ENCODE data around the gene MMP24.

The MMP24 gene

DNA sequence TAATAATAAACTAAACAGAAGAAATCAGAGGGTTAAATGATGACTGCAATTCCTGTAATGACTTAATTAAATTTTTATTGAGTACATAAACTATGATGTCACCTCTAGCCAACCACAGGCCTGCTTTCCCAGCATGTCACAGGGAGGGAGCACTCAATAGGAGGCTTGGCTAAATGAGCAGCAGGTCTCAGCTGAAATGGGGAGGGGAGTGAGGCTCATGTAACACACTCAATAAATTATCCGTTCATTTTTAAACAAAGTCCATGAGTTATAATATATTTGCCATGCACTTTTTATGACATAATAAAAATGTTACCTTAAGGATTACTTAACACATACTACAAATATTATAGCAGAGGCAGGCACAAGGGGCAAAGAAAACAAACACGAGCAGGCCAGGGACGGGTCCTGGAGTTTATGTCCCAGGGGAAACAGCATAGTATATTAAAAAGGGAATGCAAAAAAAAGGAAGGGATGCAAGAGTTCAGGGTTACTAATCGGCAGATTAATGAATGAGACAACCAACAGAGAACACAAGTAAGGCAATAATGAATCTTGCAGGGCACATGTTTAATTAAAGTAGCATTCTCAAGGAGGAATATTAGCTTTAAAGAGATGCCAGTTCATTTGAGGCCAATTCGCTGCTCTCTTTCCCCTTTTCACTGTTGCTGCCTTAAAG lies 92.8 kb downstream of the MMP24 start:
- Histone ChIP-seq H3K4me3 (no peak overlapping the region), H3K9ac (no peak overlapping the region), H3K27me3 (no peaks in the 10 kb centered on the region), H4K20me1 (no peaks in the 10 kb centered on the region), H3K4me1 (no peaks in the 10 kb centered on the region; the same call in 1 of the 2 replicates), H3K4me2 (no peak overlapping the region), H3K9me3 (no peaks in the 10 kb centered on the region), H3K36me3 (peaks cover 33% of the 10 kb centered on the region), H3K27ac (no peak overlapping the region)
- no peak for TF ChIP-seq Cebpa-rat (IDR thresholded peaks at IDR 0.05)

GRCh38 chr20:35319871-35320197 lies 93.3 kb downstream of the MMP24 start:
- no peak overlapping the region for H3K27ac ChIP-seq
- H3K36me3 ChIP-seq, result peaks cover 30% of the 10 kb centered on the region; the same call in 1 of the 2 replicates
- no peak for TF ChIP-seq Cebpa-rat (IDR thresholded peaks at IDR 0.05)
- H4K20me1 ChIP-seq, result no peaks in the 10 kb centered on the region
- H3K4me1 ChIP-seq, result no peaks in the 10 kb centered on the region; the same call in 1 of the 2 replicates
- no peak overlapping the region for H3K9ac ChIP-seq
- no peaks in the 10 kb centered on the region for H3K27me3 ChIP-seq
- no peak overlapping the region for H3K4me2 ChIP-seq
- no peak overlapping the region for H3K4me3 ChIP-seq
- no peaks in the 10 kb centered on the region for H3K9me3 ChIP-seq

DNA sequence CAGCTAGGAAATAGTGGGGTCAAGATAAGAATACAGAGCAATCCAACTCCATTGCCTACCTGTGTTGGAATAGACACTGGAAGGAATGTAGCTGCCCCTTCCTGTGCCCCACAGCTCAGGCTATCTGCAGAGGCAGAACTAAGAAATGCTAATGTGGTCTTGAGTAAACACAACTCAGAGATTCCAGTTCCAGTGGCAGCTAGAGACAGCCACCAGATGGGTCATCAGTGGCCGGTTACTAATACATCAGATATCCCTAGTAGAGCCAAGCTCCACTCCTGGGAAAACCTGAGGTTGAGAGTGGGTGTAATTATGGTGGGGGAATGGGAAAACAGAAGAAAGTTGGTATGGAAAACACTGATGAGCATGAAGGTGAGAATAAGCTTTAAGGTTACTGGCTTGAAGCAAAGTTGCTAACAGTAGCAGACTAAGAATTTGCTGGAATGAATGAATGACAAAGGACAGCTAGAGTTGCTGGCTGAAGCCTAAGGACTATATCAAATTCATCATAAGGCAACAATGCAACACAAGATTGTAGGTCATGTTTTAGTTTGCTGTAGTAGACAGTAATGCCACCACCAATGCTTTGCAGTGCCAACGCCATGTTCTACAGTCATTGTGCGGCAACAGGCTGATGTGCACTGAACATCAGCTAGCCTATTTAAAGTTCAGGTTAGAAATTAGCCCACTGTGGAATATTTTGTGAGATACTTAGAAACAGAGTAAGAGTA lies 94.1 kb downstream of the MMP24 start:
- H4K20me1 ChIP-seq, result no peaks in the 10 kb centered on the region
- TF ChIP-seq Cebpa-rat (IDR thresholded peaks at IDR 0.05), result no peak
- H3K36me3 ChIP-seq, result peaks cover 28% of the 10 kb centered on the region; the same call in 1 of the 2 replicates
- no peaks in the 10 kb centered on the region for H3K27me3 ChIP-seq
- H3K4me2 ChIP-seq, result no peak overlapping the region
- H3K9ac ChIP-seq, result no peak overlapping the region
- no peaks in the 10 kb centered on the region; the same call in 1 of the 2 replicates for H3K4me1 ChIP-seq
- no peaks in the 10 kb centered on the region for H3K9me3 ChIP-seq
- H3K4me3 ChIP-seq, result no peak overlapping the region
- H3K27ac ChIP-seq, result no peak overlapping the region

GRCh38 chr20:35325401-35325800 lies 98.9 kb downstream of the MMP24 start:
- no peak overlapping the region for H3K27ac ChIP-seq
- no peak overlapping the region for H3K4me2 ChIP-seq
- H3K4me1 ChIP-seq, result no peaks in the 10 kb centered on the region

DNA sequence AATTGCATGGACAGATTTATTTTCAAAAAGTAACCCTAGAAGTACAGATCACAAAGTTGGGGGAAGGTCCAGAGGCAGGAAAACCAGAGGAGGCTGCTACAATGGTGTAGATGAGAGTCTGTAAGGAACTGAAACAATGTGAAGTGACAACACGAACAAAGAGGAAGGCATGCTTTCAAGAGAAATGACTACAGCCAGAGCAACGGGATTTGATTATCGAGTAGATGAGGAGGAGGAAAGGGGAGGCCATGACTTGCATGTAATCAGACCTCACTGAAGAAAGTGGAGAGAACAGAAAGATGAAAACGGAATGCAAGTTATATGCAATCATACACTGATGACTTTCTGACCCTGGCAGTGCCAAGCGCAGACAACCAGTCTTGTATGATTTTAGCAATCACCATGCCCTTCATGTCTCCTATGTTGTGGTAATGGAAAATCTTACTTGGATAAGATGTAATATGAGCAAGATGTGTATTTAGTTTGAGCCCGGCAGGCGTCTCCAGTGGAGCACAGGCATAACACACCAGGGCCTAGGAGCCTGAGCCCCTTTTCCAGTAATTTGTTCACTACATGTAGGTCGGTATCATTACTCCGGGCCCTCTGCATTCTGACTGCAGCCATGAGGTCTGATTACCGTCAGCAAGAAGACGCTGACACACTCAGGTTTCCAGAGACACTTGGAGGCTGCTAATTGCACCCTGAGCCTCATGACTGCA lies 99.7 kb downstream of the MMP24 start:
- Histone ChIP-seq H3K9me3 (no peaks in the 10 kb centered on the region), H4K20me1 (no peaks in the 10 kb centered on the region), H3K4me3 (no peak overlapping the region), H3K4me2 (no peak overlapping the region), H3K36me3 (peaks cover 35% of the 10 kb centered on the region), H3K4me1 (no peaks in the 10 kb centered on the region), H3K9ac (no peak overlapping the region), H3K27me3 (no peaks in the 10 kb centered on the region), H3K27ac (no peak overlapping the region)
- no peak for TF ChIP-seq Cebpa-rat (IDR thresholded peaks at IDR 0.05)

More at GRCh38 chr20:35325401-35325800, 98.9 kb downstream of the MMP24 start:
- no peak overlapping the region for H3K9ac ChIP-seq
- H3K36me3 ChIP-seq, result peaks cover 36% of the 10 kb centered on the region; the same call in 1 of the 2 replicates
- no peaks in the 10 kb centered on the region for H4K20me1 ChIP-seq
- H3K4me3 ChIP-seq, result no peak overlapping the region
- no peak for TF ChIP-seq Cebpa-rat (IDR thresholded peaks at IDR 0.05)
- H3K9me3 ChIP-seq, result no peaks in the 10 kb centered on the region
- H3K27me3 ChIP-seq, result no peaks in the 10 kb centered on the region
